Endothelial cell (in vitro differentiated cells): ENCODE results near the gene MED12L. TPM values are rescaled to one million over a fixed set of nuclear protein-coding genes. Genes with fewer than 3 reads are reported as not detected.

Experiments used
- DNase-seq: peaks from one replicate; pipeline ENCODE4 v3.0.0; 2021; ENCODE audit warnings: low spot score
- H3K27ac Mint-ChIP-seq: one replicate; pipeline ENCODE4 v1.8.0; 2021; ENCODE audit warnings: mixed read lengths, inconsistent platforms; ENCODE audit not compliant: unreplicated experiment
- H3K27me3 Mint-ChIP-seq: one replicate; pipeline ENCODE4 v1.8.0; 2021; ENCODE audit warnings: mild to moderate bottlenecking, moderate library complexity, mixed read lengths, inconsistent platforms; ENCODE audit not compliant: unreplicated experiment
- H3K36me3 Mint-ChIP-seq: one replicate; pipeline ENCODE4 v1.8.0; 2021; ENCODE audit warnings: mild to moderate bottlenecking, low read depth, mixed read lengths, inconsistent platforms; ENCODE audit not compliant: unreplicated experiment
- H3K4me1 Mint-ChIP-seq: one replicate; pipeline ENCODE4 v1.8.0; 2021; ENCODE audit warnings: mild to moderate bottlenecking, mixed read lengths, inconsistent platforms; ENCODE audit not compliant: unreplicated experiment
- H3K4me3 Mint-ChIP-seq: one replicate; pipeline ENCODE4 v1.8.0; 2021; ENCODE audit warnings: mild to moderate bottlenecking, mixed read lengths, inconsistent platforms; ENCODE audit not compliant: unreplicated experiment
- H3K9me3 Mint-ChIP-seq: one replicate; pipeline ENCODE4 v1.8.0; 2021; ENCODE audit warnings: mixed read lengths, inconsistent platforms; ENCODE audit not compliant: unreplicated experiment
- total RNA-seq: library from RNA; stranded (reverse); fragmentation: NEBNext Ultra II Directional; extraction: Animal tissue kit (Norgen Biotek cat#: 25700); gene quantifications from one replicate; pipeline ENCODE4 v1.2.1, GENCODE V29; 2021; ENCODE audit not compliant: unreplicated experiment
- TF ChIP-seq, protein P1 (sequence below): fragments of 200-600 bp; sonication (generic); IDR thresholded peaks from one replicate; pipeline ENCODE4 v1.5.0; 2021; ENCODE audit warnings: antibody characterized with exemption; ENCODE audit not compliant: unreplicated experiment

MED12L gene
- total RNA-seq, 1 donor from 2014 or later = 4.4 TPM

DNA sequence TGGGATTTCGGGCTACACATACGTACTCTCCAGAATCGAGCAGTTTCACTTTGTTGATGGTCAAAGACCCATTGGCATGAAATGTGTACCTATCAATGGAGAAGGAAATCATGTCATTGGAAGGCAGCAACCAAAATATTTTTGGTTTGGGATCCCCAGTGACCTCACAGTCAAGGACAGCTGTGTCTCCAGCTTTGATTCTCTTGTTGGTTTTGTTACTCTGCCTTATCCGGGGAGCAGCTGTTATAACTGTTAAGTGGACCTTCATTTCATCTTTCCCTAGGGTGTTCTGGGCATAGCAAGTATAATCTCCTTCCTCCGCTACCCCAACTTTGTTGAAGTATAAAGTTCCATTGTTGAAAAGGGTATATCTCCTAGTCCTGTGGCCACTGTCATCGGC lies 352.4 kb downstream of the MED12L start:
- no peaks in the 10 kb centered on the region for H3K9me3 Mint-ChIP-seq

DNA sequence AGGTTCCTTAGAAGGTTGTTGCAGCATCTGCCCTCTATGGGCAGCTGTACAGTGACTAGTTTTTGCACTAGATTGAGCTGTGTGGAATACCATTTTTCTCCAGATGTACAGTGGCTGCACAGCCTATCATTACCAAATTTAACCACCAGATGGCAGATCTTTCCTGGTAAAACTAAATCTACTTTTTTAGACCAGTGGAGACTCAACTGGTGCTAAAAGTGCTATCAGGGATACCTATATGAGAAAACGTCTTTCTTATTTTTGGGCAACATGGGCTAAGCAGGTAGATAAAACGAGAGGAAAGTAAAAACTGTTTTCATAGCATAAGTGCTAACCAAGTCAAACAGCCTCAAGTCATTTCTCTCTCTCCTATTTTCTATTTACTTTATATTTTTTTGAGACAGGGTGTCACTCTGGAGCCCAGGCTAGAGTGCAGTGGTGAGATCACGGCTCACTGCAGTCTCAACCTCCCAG lies 354.2 kb downstream of the MED12L start:
- Mint-ChIP-seq H3K4me1 (no peaks in the 10 kb centered on the region), H3K9me3 (no peaks in the 10 kb centered on the region), H3K36me3 (no peaks in the 10 kb centered on the region), H3K27ac (no peak overlapping the region), H3K4me3 (no peak overlapping the region), H3K27me3 (no peaks in the 10 kb centered on the region)
- TF ChIP-seq, protein P1, sequence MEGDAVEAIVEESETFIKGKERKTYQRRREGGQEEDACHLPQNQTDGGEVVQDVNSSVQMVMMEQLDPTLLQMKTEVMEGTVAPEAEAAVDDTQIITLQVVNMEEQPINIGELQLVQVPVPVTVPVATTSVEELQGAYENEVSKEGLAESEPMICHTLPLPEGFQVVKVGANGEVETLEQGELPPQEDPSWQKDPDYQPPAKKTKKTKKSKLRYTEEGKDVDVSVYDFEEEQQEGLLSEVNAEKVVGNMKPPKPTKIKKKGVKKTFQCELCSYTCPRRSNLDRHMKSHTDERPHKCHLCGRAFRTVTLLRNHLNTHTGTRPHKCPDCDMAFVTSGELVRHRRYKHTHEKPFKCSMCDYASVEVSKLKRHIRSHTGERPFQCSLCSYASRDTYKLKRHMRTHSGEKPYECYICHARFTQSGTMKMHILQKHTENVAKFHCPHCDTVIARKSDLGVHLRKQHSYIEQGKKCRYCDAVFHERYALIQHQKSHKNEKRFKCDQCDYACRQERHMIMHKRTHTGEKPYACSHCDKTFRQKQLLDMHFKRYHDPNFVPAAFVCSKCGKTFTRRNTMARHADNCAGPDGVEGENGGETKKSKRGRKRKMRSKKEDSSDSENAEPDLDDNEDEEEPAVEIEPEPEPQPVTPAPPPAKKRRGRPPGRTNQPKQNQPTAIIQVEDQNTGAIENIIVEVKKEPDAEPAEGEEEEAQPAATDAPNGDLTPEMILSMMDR = peak; percentile 93
- peak; percentile 46 for DNase-seq

More for the DNA sequence above, 352.4 kb downstream of the MED12L start:
- Mint-ChIP-seq H3K4me1 (no peaks in the 10 kb centered on the region), H3K27me3 (no peaks in the 10 kb centered on the region), H3K4me3 (no peak overlapping the region), H3K27ac (no peak overlapping the region), H3K36me3 (no peaks in the 10 kb centered on the region)
- TF ChIP-seq, protein P1 = no peak
- DNase-seq = no peak

DNA sequence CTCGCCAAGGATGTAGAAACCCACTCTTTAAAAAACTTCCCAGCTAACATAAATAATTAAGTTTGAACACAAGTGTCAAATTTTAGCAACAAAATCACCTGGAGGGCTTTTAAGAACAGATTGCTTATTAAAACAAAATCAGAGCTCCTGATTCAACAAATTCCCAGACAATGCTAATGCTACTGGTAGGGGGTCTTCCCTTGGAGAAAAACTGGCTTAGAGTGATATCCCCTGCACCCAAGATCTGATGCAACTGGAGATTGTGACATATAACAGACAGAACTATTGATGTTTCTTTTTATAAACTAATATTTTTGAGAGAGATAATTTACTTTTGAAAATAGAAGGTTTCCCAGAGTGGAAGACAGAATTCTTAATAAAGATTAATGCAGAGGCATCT lies 355.5 kb downstream of the MED12L start:
- no peak for DNase-seq
- H3K27ac Mint-ChIP-seq = no peak overlapping the region
- no peaks in the 10 kb centered on the region for H3K4me1 Mint-ChIP-seq
- H3K36me3 Mint-ChIP-seq = no peaks in the 10 kb centered on the region
- H3K27me3 Mint-ChIP-seq = peaks cover 2% of the 10 kb centered on the region
- H3K9me3 Mint-ChIP-seq = no peaks in the 10 kb centered on the region
- no peak overlapping the region for H3K4me3 Mint-ChIP-seq
- TF ChIP-seq, protein P1 = no peak

DNA sequence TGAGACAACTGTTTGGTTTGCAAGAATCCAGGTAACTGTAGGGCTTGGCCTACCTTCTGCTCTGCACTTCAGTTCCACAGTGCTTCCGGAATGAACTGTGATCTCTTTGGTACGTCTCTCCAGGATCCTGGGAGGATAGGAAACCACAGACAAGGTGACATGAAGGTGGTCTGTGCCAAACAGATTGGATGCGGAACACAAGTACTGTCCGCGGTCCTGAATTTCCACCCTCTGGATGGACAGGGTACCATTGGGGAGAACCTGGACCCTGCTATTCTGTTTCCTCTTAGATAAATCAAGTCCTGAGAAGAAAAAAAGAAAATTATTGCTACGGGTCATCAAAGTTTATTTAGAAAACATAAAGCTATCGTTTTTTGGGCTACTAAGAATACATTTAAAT lies 358.1 kb downstream of the MED12L start:
- Mint-ChIP-seq H3K9me3 (no peaks in the 10 kb centered on the region), H3K4me3 (no peak overlapping the region), H3K27ac (no peak overlapping the region), H3K4me1 (no peaks in the 10 kb centered on the region), H3K36me3 (peaks cover 5% of the 10 kb centered on the region), H3K27me3 (peaks cover 5% of the 10 kb centered on the region)
- DNase-seq = peak; percentile 28
- TF ChIP-seq, protein P1 = no peak

DNA sequence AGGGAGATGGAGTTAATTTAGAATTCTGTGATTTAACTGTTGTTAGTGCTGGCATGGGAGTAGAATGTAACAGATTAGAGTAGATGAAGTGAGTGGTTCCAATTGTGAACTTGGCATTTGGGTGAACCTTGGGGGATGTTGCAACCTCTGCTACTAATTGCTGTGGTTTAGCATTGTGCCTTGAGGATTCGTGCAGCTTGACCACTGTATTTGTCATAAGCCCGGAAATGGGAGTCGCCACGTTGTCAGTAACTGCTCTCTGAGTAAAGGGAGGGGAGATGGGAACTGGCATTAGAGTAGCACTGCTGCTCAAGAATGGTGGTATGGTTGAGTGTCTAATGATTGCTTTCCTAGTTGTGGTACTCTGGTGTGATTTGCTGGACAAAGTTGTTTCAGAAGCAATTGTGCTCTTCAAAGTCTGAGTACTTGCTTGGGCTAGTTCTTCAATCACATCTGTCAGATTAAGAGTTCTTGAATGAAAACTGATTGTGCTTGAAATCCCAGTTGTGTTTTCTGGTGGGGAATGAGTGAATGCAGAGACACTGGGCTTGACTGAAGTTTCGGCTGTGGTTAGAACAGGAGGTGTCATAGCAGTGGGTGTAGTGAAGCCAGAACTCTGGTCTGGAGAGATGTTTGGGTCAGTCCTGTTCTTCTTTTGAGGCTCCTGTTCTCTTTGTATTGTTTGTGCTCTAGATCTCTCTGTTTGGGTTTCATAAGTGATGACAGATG lies 360.0 kb downstream of the MED12L start:
- H3K36me3 Mint-ChIP-seq = peaks cover 5% of the 10 kb centered on the region
- H3K27me3 Mint-ChIP-seq = peaks cover 5% of the 10 kb centered on the region
- H3K4me3 Mint-ChIP-seq = no peak overlapping the region
- TF ChIP-seq, protein P1 = no peak
- no peaks in the 10 kb centered on the region for H3K9me3 Mint-ChIP-seq
- no peak for DNase-seq
- no peaks in the 10 kb centered on the region for H3K4me1 Mint-ChIP-seq
- no peak overlapping the region for H3K27ac Mint-ChIP-seq
